Measurements from ENCODE around the gene POPDC3.

POPDC3 gene

GRCh38 chr6:105121981-105122380, 57.8 kb downstream of the POPDC3 start:
- DNase-seq (ENCODE audit: low read depth): no peak
- H3K4me3 ChIP-seq (ENCODE audit: control insufficient read depth, low read depth, low read length): no peak overlapping the region
- no peak for TF ChIP-seq CTCF (IDR thresholded peaks at IDR 0.05; ENCODE audit: control insufficient read depth, insufficient read depth, low read depth, low read length, missing control alignments)

- DNase-seq (ENCODE audit: low read depth): peak; percentile 43
- H3K4me3 ChIP-seq (ENCODE audit: control insufficient read depth, low read depth, low read length): no peak overlapping the region
- TF ChIP-seq CTCF (IDR thresholded peaks at IDR 0.05; ENCODE audit: control insufficient read depth, insufficient read depth, low read depth, low read length, missing control alignments): no peak
Measured at GRCh38 chr6:105120570-105120969, 59.2 kb downstream of the POPDC3 start.

- no peak for DNase-seq (ENCODE audit: low read depth)
- no peak overlapping the region for H3K4me3 ChIP-seq (ENCODE audit: control insufficient read depth, low read depth, low read length)
- TF ChIP-seq CTCF (IDR thresholded peaks at IDR 0.05; ENCODE audit: control insufficient read depth, insufficient read depth, low read depth, low read length, missing control alignments): no peak
Measured at GRCh38 chr6:105116150-105116549, 63.7 kb downstream of the POPDC3 start.

- no peak overlapping the region for H3K4me3 ChIP-seq (ENCODE audit: control insufficient read depth, low read depth, low read length)
- no peak for TF ChIP-seq CTCF (IDR thresholded peaks at IDR 0.05; ENCODE audit: control insufficient read depth, insufficient read depth, low read depth, low read length, missing control alignments)
- no peak for DNase-seq (ENCODE audit: low read depth)
Measured at GRCh38 chr6:105113422-105113821, 66.4 kb downstream of the POPDC3 start.

GRCh38 chr6:105112577-105112976, 67.2 kb downstream of the POPDC3 start:
- no peak for DNase-seq (ENCODE audit: low read depth)
- H3K4me3 ChIP-seq (ENCODE audit: control insufficient read depth, low read depth, low read length): no peak overlapping the region
- no peak for TF ChIP-seq CTCF (IDR thresholded peaks at IDR 0.05; ENCODE audit: control insufficient read depth, insufficient read depth, low read depth, low read length, missing control alignments)

GRCh38 chr6:105111871-105112270, 67.9 kb downstream of the POPDC3 start:
- no peak for DNase-seq (ENCODE audit: low read depth)
- H3K4me3 ChIP-seq (ENCODE audit: control insufficient read depth, low read depth, low read length): no peak overlapping the region
- no peak for TF ChIP-seq CTCF (IDR thresholded peaks at IDR 0.05; ENCODE audit: control insufficient read depth, insufficient read depth, low read depth, low read length, missing control alignments)

GRCh38 chr6:105111105-105111504, 68.7 kb downstream of the POPDC3 start:
- DNase-seq (ENCODE audit: low read depth): no peak
- no peak for TF ChIP-seq CTCF (IDR thresholded peaks at IDR 0.05; ENCODE audit: control insufficient read depth, insufficient read depth, low read depth, low read length, missing control alignments)

More at GRCh38 chr6:105111105-105111504, 68.7 kb downstream of the POPDC3 start:
- no peak overlapping the region for H3K4me3 ChIP-seq (ENCODE audit: control insufficient read depth, low read depth, low read length)

Measured in AG09309 (cell line).